ENCODE results near the gene ACTMAP. TPM values are rescaled to one million over a fixed set of nuclear protein-coding genes. Genes with fewer than 3 reads are reported as not detected.

Gene ACTMAP
- total RNA-seq, 4 donors from 2014 or later, result 4.2 to 14.6 (median 6.2) TPM

DNA sequence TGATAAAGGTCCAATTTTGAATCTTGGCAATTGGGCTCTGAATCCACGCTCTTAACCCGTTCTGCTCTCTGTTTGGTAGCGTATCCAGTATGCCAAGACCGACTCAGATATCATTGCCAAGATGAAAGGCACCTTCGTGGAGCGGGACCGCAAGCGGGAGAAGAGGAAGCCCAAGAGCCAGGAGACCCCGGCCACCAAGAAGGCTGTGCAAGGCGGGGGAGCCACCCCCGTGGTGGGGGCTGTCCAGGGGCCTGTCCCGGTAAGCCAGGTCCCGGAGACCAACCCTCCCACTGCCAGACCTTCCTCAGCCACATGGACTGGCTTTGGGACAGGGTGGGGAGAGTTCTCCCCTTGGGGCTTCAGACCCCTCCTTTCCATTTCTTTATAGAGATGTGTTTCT is 9.1 kb upstream of the ACTMAP start:
- TF ChIP-seq, protein P1, sequence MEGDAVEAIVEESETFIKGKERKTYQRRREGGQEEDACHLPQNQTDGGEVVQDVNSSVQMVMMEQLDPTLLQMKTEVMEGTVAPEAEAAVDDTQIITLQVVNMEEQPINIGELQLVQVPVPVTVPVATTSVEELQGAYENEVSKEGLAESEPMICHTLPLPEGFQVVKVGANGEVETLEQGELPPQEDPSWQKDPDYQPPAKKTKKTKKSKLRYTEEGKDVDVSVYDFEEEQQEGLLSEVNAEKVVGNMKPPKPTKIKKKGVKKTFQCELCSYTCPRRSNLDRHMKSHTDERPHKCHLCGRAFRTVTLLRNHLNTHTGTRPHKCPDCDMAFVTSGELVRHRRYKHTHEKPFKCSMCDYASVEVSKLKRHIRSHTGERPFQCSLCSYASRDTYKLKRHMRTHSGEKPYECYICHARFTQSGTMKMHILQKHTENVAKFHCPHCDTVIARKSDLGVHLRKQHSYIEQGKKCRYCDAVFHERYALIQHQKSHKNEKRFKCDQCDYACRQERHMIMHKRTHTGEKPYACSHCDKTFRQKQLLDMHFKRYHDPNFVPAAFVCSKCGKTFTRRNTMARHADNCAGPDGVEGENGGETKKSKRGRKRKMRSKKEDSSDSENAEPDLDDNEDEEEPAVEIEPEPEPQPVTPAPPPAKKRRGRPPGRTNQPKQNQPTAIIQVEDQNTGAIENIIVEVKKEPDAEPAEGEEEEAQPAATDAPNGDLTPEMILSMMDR (IDR thresholded peaks at IDR 0.05 in 4 of 5, conservative IDR thresholded peaks at IDR 0.05 in 1 of 5), result no peak
- TF ChIP-seq POLR2A (IDR thresholded peaks at IDR 0.05), result no peak
- Histone ChIP-seq H3K27me3 (no peaks in the 10 kb centered on the region), H3K4me3 (no peak overlapping the region), H3K4me1 (peaks cover 6 to 11% of the 10 kb centered on the region in 2 donors), H3K27ac (no peak overlapping the region), H3K36me3 (peaks cover 0 to 82% of the 10 kb centered on the region in 2 donors), H3K9me3 (no peaks in the 10 kb centered on the region)
- in situ Hi-C loops (cut with MboI; ENCODE audit: low sequenced_read_pairs in 4 of 4) (loop anchor here in 1 of 4 donors (10.0 kb wide), 1 partner anchor 55 kb away; no protein-coding TSS in a partner anchor), intact Hi-C loops (cut with DNase I; ENCODE audit: low total_unique reads) (no loop called here)
- no peak for ATAC-seq
- no peak for DNase-seq

DNA sequence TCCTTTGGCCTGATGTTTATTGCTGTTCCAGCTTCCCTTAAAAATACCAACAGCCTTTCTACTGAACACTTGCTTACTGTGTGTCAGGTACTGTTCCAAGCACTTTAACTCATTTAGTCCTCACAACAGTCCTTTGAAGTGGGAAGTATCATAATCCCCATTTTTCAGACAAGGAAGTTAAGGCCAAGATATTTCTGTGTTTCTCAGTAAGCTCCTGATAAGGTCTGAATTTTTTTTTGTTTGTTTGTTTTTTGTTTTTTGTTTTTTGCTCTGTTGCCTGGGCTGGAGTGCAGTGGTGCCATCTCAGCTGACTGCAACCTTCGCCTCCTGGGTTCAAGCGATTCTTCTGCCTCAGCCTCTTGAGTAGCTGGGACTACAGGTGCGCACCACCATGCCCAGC is 8.2 kb upstream of the ACTMAP start:
- Histone ChIP-seq H3K4me3 (no peak overlapping the region), H3K27ac (no peak overlapping the region), H3K9me3 (no peaks in the 10 kb centered on the region), H3K27me3 (no peaks in the 10 kb centered on the region), H3K4me1 (peaks cover 8 to 11% of the 10 kb centered on the region in 2 donors), H3K36me3 (peaks cover 0 to 73% of the 10 kb centered on the region in 2 donors)
- ATAC-seq (no peak), DNase-seq (no peak)
- intact Hi-C loops (cut with DNase I; ENCODE audit: low total_unique reads), result no loop called here
- in situ Hi-C loops (cut with MboI; ENCODE audit: low sequenced_read_pairs in 4 of 4), result loop anchor here in 1 of 4 donors (10.0 kb wide), 1 partner anchor 56 kb away; no protein-coding TSS in a partner anchor
- no peak for TF ChIP-seq POLR2A (IDR thresholded peaks at IDR 0.05)
- TF ChIP-seq, protein P1 (IDR thresholded peaks at IDR 0.05 in 4 of 5, conservative IDR thresholded peaks at IDR 0.05 in 1 of 5), result no peak

DNA sequence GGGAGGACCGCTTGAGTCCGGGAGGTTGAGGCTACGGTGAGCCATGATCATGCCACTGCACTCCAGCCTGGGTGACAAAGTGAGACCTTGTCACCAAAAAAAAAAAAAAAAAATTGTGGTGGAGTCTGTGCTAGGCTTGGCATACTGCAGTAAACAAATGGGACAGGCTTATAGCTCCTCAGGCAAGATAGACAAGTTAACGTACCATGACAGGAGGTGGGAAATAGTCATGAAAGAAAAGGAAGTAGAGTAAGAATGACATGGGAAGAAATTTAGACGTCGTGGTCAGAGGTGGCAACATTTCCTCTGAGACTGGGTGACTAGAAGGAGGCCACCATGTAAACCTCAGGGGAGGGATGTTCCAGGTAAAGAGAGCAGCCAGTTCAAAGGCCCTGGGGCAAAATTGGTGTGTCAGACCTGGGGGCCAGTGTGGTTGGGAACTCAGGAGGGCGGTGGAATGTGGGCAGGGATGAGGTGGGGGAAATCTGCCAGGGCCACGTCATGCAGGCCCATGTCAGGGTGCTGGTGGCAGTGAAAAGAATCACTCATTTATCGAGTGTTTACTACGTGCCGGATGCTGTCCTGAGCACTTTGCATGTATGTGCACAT is 6.3 kb upstream of the ACTMAP start:
- intact Hi-C loops (cut with DNase I; ENCODE audit: low total_unique reads) (no loop called here), in situ Hi-C loops (cut with MboI; ENCODE audit: low sequenced_read_pairs in 4 of 4) (loop anchor here in 1 of 4 donors (10.0 kb wide), 1 partner anchor 58 kb away; no protein-coding TSS in a partner anchor)
- no peaks in the 10 kb centered on the region for H3K27me3 ChIP-seq
- TF ChIP-seq, protein P1 (IDR thresholded peaks at IDR 0.05 in 4 of 5, conservative IDR thresholded peaks at IDR 0.05 in 1 of 5), result no peak
- TF ChIP-seq POLR2A (IDR thresholded peaks at IDR 0.05), result no peak
- peaks cover 16 to 22% of the 10 kb centered on the region in 2 donors for H3K4me1 ChIP-seq
- ATAC-seq (no peak), DNase-seq (no peak)
- H3K9me3 ChIP-seq, result no peaks in the 10 kb centered on the region
- no peak overlapping the region for H3K4me3 ChIP-seq
- peaks cover 0 to 54% of the 10 kb centered on the region in 2 donors for H3K36me3 ChIP-seq
- H3K27ac ChIP-seq, result no peak overlapping the region

DNA sequence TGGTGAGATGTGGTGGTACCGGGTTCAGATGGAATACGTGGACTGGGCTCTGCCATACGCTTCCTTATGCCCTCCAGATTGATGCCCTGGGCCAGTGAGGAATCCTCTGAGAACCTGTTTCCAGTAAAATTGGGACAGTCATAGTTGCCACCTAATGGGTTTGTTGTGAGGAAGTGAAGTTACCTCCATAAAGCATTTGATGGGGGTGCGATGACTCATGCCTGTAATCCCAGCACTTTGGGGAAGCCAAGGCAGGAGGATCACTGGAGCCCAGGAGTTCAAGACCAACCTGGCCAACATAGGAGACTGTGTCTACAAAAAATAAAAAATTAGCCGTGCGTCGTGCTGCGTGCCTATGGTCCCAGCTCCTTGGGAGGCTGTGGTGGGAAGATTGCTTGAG is 5.5 kb upstream of the ACTMAP start:
- H3K27me3 ChIP-seq, result no peaks in the 10 kb centered on the region
- TF ChIP-seq POLR2A (IDR thresholded peaks at IDR 0.05), result no peak
- TF ChIP-seq, protein P1 (IDR thresholded peaks at IDR 0.05 in 4 of 5, conservative IDR thresholded peaks at IDR 0.05 in 1 of 5), result no peak
- DNase-seq (no peak), ATAC-seq (no peak)
- H3K9me3 ChIP-seq, result no peaks in the 10 kb centered on the region
- intact Hi-C loops (cut with DNase I; ENCODE audit: low total_unique reads) (no loop called here), in situ Hi-C loops (cut with MboI; ENCODE audit: low sequenced_read_pairs in 4 of 4) (loop anchor here in 1 of 4 donors (10.0 kb wide), 1 partner anchor 59 kb away; no protein-coding TSS in a partner anchor)
- H3K36me3 ChIP-seq, result peaks cover 0 to 46% of the 10 kb centered on the region in 2 donors
- H3K4me3 ChIP-seq, result no peak overlapping the region
- H3K27ac ChIP-seq, result no peak overlapping the region
- peaks cover 16 to 24% of the 10 kb centered on the region in 2 donors for H3K4me1 ChIP-seq

Data from gastrocnemius medialis (tissue), 4 donors.